ENCODE data around the gene PKDREJ. TPM values are rescaled to one million over a fixed set of nuclear protein-coding genes. Genes with fewer than 3 reads are reported as not detected.
"Not testable (repeated sequence)": the region's sequence is repeated elsewhere in the genome, so short reads cannot be mapped to it uniquely, and the experiment has no call there.

Gene PKDREJ, protein sequence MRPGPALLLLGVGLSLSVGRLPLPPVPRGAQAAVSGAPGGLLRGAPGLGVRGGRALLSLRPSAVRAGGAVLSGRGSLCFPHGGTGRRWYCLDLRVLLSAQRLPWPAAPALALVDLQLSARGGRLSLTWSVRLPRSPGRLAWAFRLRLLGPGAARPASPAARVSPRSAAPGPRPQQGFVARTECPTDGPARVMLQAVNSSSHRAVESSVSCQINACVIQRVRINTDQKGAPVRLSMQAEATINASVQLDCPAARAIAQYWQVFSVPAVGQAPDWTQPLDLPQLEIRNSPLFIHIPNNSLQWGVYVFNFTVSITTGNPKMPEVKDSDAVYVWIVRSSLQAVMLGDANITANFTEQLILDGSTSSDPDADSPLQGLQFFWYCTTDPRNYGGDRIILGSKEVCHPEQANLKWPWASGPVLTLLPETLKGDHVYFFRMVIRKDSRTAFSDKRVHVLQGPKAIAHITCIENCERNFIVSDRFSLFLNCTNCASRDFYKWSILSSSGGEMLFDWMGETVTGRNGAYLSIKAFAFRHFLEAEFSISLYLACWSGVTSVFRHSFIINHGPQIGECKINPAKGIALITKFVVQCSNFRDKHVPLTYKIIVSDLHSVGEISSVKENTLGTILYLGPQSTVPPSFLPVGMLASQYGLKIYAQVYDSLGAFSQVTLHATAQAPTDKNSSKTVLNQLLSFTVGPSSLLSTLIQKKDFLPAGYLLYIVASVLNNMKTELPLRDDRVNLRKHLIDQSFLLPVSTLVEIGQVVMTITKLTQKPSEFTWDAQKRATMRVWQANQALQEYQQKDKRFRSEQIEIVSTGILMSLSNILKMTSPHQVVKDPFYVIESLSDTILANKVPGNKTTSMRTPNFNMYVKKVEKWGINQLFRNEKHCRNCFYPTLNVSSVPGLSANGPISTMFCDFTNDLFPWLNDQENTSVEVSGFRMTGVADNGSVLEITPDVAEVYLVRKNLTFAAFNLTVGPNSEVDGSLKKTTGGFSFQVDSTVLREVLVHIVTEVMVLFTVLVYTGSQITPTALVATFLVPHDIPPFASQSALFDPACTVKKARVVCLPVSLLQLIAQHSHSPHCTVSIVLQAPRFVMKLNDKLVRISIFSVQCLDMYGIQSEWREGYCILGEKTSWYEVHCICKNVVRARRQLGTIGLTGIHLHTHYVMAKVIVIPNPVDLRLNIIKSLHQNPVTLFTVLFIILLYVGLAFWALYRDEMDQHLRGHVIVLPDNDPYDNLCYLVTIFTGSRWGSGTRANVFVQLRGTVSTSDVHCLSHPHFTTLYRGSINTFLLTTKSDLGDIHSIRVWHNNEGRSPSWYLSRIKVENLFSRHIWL (N-terminal part only)
- under 1 TPM in 1 of 2 donors, not detected in 1; 0.04 TPM for total RNA-seq
- not detected for polyA plus RNA-seq (2013, experiment 1 of 2)
- not detected for polyA plus RNA-seq (2013, experiment 2 of 2)
- long read RNA-seq, experiment 1: 0 reads
- long read RNA-seq, experiment 2: 0 reads
- long read RNA-seq, experiment 3: 0 reads
- long read RNA-seq, experiment 4: 0 reads

DNA sequence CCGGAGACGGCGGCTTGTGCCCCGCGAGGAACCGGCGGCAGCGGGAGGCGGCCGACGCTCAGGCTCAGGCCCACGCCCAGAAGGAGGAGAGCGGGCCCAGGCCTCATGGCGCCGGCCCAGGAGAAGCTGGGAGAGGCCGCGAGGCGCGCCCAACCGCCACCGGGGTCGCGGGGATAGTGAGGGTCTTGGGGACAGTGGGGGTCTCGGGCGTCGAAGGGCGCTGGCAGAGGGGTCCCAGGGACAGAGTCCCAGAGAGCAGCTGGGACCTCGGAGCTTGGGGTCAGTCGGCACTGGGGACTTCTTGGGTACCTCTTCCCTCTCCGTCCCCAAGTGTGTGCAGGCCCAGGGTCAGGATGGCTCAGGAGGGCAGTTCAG is at the start of gene PKDREJ:
Gene PKDREJ, minus strand, starts transcription at position 128 of the 375 bp plus-strand sequence. Its CDS starts 21 bp downstream, at position 107.
- peaks cover 81% of the 10 kb centered on the region for H3K27me3 Mint-ChIP-seq (ENCODE audit: insufficient read depth)
- H3K4me3 Mint-ChIP-seq: peak within 1 kb of the TSS; percentile 43
- H3K9me3 Mint-ChIP-seq: peaks cover 49% of the 10 kb centered on the region

DNA sequence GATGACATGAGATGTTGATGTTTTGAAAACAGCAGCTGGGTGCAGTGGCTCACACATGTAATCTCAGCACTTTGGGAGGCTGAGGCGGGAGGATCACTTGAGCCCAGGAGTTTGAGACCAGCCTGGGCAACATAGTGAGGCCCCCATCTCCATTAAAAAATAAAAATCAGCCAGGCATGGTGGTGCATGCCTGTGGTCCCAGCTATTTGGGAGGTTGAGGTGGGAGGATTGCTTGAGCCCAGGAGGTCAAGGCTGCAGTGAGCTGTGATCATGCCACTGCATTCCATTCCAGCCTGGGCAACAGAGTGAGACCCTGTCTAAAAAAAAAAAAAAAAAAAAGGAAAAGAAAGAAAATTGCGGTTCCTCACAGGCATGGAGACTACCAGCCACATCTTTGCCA is 49.7 kb upstream of the PKDREJ start:
- H3K4me1 Mint-ChIP-seq; H3K4me1 ChIP-seq (ENCODE audit: control insufficient read depth, insufficient read depth, low read length); H3K27ac ChIP-seq (ENCODE audit: low read depth, low read length); H3K9me3 Mint-ChIP-seq; H3K27ac Mint-ChIP-seq; H3K27me3 ChIP-seq (ENCODE audit: control insufficient read depth, insufficient read depth, low read length, poor library complexity, severe bottlenecking); H3K4me3 Mint-ChIP-seq; H3K4me3 ChIP-seq (ENCODE audit: low read length); H3K27me3 Mint-ChIP-seq (ENCODE audit: insufficient read depth); H3K9me3 ChIP-seq (ENCODE audit: control insufficient read depth, low read length); H3K9ac ChIP-seq (ENCODE audit: extremely low read depth, low read length, poor library complexity, severe bottlenecking); DNase-seq: not testable (repeated sequence)
- WGBS, 2 experiments (ENCODE audit: insufficient coverage in 1 of 2, insufficient read length in 1 of 2): 92 to 100% methylated on average over 1 to 2 of the region's 2 CpGs
- peaks cover 54% of the 10 kb centered on the region for H3K36me3 Mint-ChIP-seq (ENCODE audit: low read depth)
- peaks cover 72% of the 10 kb centered on the region for H3K36me3 ChIP-seq (ENCODE audit: control insufficient read depth, insufficient read depth, low read length)

More for the DNA sequence above, at the start of gene PKDREJ:
- Histone ChIP-seq H3K9ac (ENCODE audit: extremely low read depth, low read length, poor library complexity, severe bottlenecking) (no peak within 1 kb of the TSS), H3K27ac (ENCODE audit: low read depth, low read length) (no peak within 1 kb of the TSS), H3K36me3 (ENCODE audit: control insufficient read depth, insufficient read depth, low read length) (no peaks in the 10 kb centered on the region), H3K4me3 (ENCODE audit: low read length) (no peak within 1 kb of the TSS), H3K4me1 (ENCODE audit: control insufficient read depth, insufficient read depth, low read length) (no peaks in the 10 kb centered on the region), H3K27me3 (ENCODE audit: control insufficient read depth, insufficient read depth, low read length, poor library complexity, severe bottlenecking) (peaks cover 57% of the 10 kb centered on the region), H3K9me3 (ENCODE audit: control insufficient read depth, low read length) (peaks cover 32% of the 10 kb centered on the region)
- TF ChIP-seq, protein P1, sequence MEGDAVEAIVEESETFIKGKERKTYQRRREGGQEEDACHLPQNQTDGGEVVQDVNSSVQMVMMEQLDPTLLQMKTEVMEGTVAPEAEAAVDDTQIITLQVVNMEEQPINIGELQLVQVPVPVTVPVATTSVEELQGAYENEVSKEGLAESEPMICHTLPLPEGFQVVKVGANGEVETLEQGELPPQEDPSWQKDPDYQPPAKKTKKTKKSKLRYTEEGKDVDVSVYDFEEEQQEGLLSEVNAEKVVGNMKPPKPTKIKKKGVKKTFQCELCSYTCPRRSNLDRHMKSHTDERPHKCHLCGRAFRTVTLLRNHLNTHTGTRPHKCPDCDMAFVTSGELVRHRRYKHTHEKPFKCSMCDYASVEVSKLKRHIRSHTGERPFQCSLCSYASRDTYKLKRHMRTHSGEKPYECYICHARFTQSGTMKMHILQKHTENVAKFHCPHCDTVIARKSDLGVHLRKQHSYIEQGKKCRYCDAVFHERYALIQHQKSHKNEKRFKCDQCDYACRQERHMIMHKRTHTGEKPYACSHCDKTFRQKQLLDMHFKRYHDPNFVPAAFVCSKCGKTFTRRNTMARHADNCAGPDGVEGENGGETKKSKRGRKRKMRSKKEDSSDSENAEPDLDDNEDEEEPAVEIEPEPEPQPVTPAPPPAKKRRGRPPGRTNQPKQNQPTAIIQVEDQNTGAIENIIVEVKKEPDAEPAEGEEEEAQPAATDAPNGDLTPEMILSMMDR (conservative IDR thresholded peaks at IDR 0.05): no peak
- Mint-ChIP-seq H3K36me3 (ENCODE audit: low read depth) (peaks cover 10% of the 10 kb centered on the region), H3K4me1 (peaks cover 3% of the 10 kb centered on the region), H3K27ac (no peak within 1 kb of the TSS)
- 63 to 78% methylated on average over 16 to 30 of the region's 30 CpGs for WGBS, 2 experiments (ENCODE audit: insufficient coverage in 1 of 2, insufficient read length in 1 of 2)
- DNase-seq: no peak

DNA sequence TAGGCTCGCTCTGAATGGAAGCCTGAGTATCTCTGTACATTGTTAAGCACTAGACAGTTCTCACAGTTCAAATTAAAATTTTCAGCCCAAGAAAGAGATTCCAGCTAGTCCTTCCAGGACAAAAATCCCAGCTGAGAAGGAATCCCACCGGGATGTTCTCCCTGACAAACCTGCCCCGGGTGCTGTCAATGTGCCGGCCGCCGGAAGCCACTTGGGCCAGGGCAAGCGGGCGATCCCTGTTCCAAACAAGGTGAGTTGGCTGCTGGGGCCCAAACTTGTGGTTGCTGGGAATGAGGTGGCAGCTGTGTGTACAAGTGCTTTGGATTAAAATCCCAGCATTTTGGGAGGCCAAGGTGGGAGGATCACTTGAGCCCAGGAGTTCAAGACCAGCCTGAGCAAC is 48.9 kb upstream of the PKDREJ start:
- no peak overlapping the region for H3K9ac ChIP-seq (ENCODE audit: extremely low read depth, low read length, poor library complexity, severe bottlenecking)
- H3K36me3 ChIP-seq (ENCODE audit: control insufficient read depth, insufficient read depth, low read length): peaks cover 67% of the 10 kb centered on the region
- 97 to 100% methylated on average over 2 to 8 of the region's 8 CpGs for WGBS, 2 experiments (ENCODE audit: insufficient coverage in 1 of 2, insufficient read length in 1 of 2)
- Mint-ChIP-seq H3K27ac (no peak overlapping the region), H3K4me1 (no peaks in the 10 kb centered on the region), H3K4me3 (no peak overlapping the region), H3K36me3 (ENCODE audit: low read depth) (peaks cover 48% of the 10 kb centered on the region), H3K9me3 (no peaks in the 10 kb centered on the region), H3K27me3 (ENCODE audit: insufficient read depth) (no peaks in the 10 kb centered on the region)
- H3K4me1 ChIP-seq (ENCODE audit: control insufficient read depth, insufficient read depth, low read length): no peaks in the 10 kb centered on the region
- no peaks in the 10 kb centered on the region for H3K27me3 ChIP-seq (ENCODE audit: control insufficient read depth, insufficient read depth, low read length, poor library complexity, severe bottlenecking)
- no peaks in the 10 kb centered on the region for H3K9me3 ChIP-seq (ENCODE audit: control insufficient read depth, low read length)
- DNase-seq: no peak
- TF ChIP-seq, protein P1 (conservative IDR thresholded peaks at IDR 0.05): no peak
- H3K4me3 ChIP-seq (ENCODE audit: low read length): no peak overlapping the region
- no peak overlapping the region for H3K27ac ChIP-seq (ENCODE audit: low read depth, low read length)
